Measurements from ENCODE around the gene SLC25A34. TPM values are rescaled to one million over a fixed set of nuclear protein-coding genes. Genes with fewer than 3 reads are reported as not detected.

Gene SLC25A34
- polyA plus RNA-seq, 1 of the 3 experiments (the other 2 are of a cell fraction): 1.4 TPM

GRCh38 chr1:15747378-15747777 is 11.3 kb downstream of the SLC25A34 start:
- H2AFZ ChIP-seq (ENCODE audit: low read depth): no peak overlapping the region
- H3K9me3 ChIP-seq: no peaks in the 10 kb centered on the region
- H3K4me1 ChIP-seq (ENCODE audit: control insufficient read depth in 1 of 2, insufficient read depth in 2 of 2, low read depth in 1 of 2, low read length in 1 of 2): peaks cover 10 to 24% of the 10 kb centered on the region in 2 experiments; a peak in 3 of 4 replicates
- no peak overlapping the region for H3K4me2 ChIP-seq
- peaks cover 5% of the 10 kb centered on the region for H3F3A ChIP-seq (replicated peaks; ENCODE audit: insufficient read depth)
- no peak for DNase-seq
- ChIA-PET CTCF (interaction anchor here (1.5 kb wide), 1 partner anchor 9 kb away, joined by 3 read pairs; no protein-coding TSS in a partner anchor), POLR2A (interaction anchor here (0.6 to 1.4 kb wide), 2 partner anchors 12 to 29 kb away, joined by 3 to 5 read pairs; no protein-coding TSS in a partner anchor)
- H3K79me2 ChIP-seq (ENCODE audit: insufficient read depth): no peaks in the 10 kb centered on the region
- no peak for TF ChIP-seq FOXM1 (IDR thresholded peaks at IDR 0.05; ENCODE audit: low read depth)
- TF ChIP-seq YY1 (IDR thresholded peaks at IDR 0.05; ENCODE audit: low read depth): no peak
- no peak for TF ChIP-seq ELF1 (IDR thresholded peaks at IDR 0.05)
- no peak for TF ChIP-seq NFIC (IDR thresholded peaks at IDR 0.05; ENCODE audit: borderline replicate concordance)
- no peak for TF ChIP-seq NRF1 (IDR thresholded peaks at IDR 0.05; ENCODE audit: low read depth, low read length)
- no peak for TF ChIP-seq SMC3 (IDR thresholded peaks at IDR 0.05; ENCODE audit: low read depth, low read length)
- H3K36me3 ChIP-seq (replicated peaks in 1 of 2; ENCODE audit: control insufficient read depth in 1 of 2, insufficient read depth in 2 of 2, low read length in 1 of 2): no peaks in the 10 kb centered on the region
- H3K9ac ChIP-seq: no peak overlapping the region
- no peaks in the 10 kb centered on the region for H3K27me3 ChIP-seq (ENCODE audit: insufficient read depth)
- WGBS (ENCODE audit: low lambda C conversion rate): 62% methylated on average over 5 of the region's 8 CpGs
- H3K27ac ChIP-seq (ENCODE audit: low read depth in 2 of 2, low read length in 1 of 2): no peak overlapping the region
- no peaks in the 10 kb centered on the region for H4K20me1 ChIP-seq (ENCODE audit: insufficient read depth)
- H3K9me2 ChIP-seq: no peaks in the 10 kb centered on the region
- H3K4me3 ChIP-seq (ENCODE audit: low read depth in 2 of 2, low read length in 1 of 2): no peak overlapping the region

- CTCF ChIA-PET: interaction anchor here (1.5 kb wide), 1 partner anchor 10 kb away, joined by 3 read pairs; no protein-coding TSS in a partner anchor
- Histone ChIP-seq H3F3A (replicated peaks; ENCODE audit: insufficient read depth) (peaks cover 5% of the 10 kb centered on the region), H3K4me1 (ENCODE audit: control insufficient read depth in 1 of 2, insufficient read depth in 2 of 2, low read depth in 1 of 2, low read length in 1 of 2) (peaks cover 10 to 24% of the 10 kb centered on the region in 2 experiments; a peak in 3 of 4 replicates), H3K9me3 (no peaks in the 10 kb centered on the region), H4K20me1 (ENCODE audit: insufficient read depth) (no peaks in the 10 kb centered on the region), H3K4me2 (no peak overlapping the region), H2AFZ (ENCODE audit: low read depth) (no peak overlapping the region), H3K4me3 (ENCODE audit: low read depth in 2 of 2, low read length in 1 of 2) (no peak overlapping the region), H3K9ac (no peak overlapping the region), H3K36me3 (replicated peaks in 1 of 2; ENCODE audit: control insufficient read depth in 1 of 2, insufficient read depth in 2 of 2, low read length in 1 of 2) (no peaks in the 10 kb centered on the region), H3K27ac (ENCODE audit: low read depth in 2 of 2, low read length in 1 of 2) (no peak overlapping the region), H3K27me3 (ENCODE audit: insufficient read depth) (no peaks in the 10 kb centered on the region), H3K79me2 (ENCODE audit: insufficient read depth) (no peaks in the 10 kb centered on the region), H3K9me2 (no peaks in the 10 kb centered on the region)
- 97% methylated on average over 4 of the region's 5 CpGs for WGBS (ENCODE audit: low lambda C conversion rate)
- no peak for TF ChIP-seq FOXJ3 (CRISPR knock-in tag; IDR thresholded peaks at IDR 0.05)
- TF ChIP-seq CHD2 (IDR thresholded peaks at IDR 0.05; ENCODE audit: low read length, partially characterized antibody): no peak
- TF ChIP-seq MEF2A (IDR thresholded peaks at IDR 0.05; ENCODE audit: borderline replicate concordance, low read depth): no peak
- TF ChIP-seq CTCF (IDR thresholded peaks at IDR 0.05): no peak
- no peak for TF ChIP-seq USF2 (IDR thresholded peaks at IDR 0.05; ENCODE audit: borderline replicate concordance, low read depth, low read length)
- TF ChIP-seq MXI1 (IDR thresholded peaks at IDR 0.05; ENCODE audit: low read depth, low read length): no peak
- TF ChIP-seq POLR2AphosphoS5 (IDR thresholded peaks at IDR 0.05; ENCODE audit: low read depth, low read length): no peak
- no peak for TF ChIP-seq PBX3 (IDR thresholded peaks at IDR 0.05)
- TF ChIP-seq NFIC (IDR thresholded peaks at IDR 0.05; ENCODE audit: borderline replicate concordance): no peak
- TF ChIP-seq EZH2phosphoT487 (IDR thresholded peaks at IDR 0.05; ENCODE audit: borderline replicate concordance, low read depth): no peak
- no peak for TF ChIP-seq RXRA (IDR thresholded peaks at IDR 0.05; ENCODE audit: borderline replicate concordance, low read depth)
- no peak for TF ChIP-seq NRF1 (IDR thresholded peaks at IDR 0.05; ENCODE audit: low read depth, low read length)
- TF ChIP-seq ELF1 (IDR thresholded peaks at IDR 0.05): no peak
- no peak for TF ChIP-seq USF1 (IDR thresholded peaks at IDR 0.05; ENCODE audit: borderline replicate concordance, low read depth)
- no peak for TF ChIP-seq REST (IDR thresholded peaks at IDR 0.05; ENCODE audit: low read depth, low read length)
- POLR2A ChIA-PET: interaction anchor here (1.4 kb wide), 1 partner anchor 11 kb away, joined by 5 read pairs; no protein-coding TSS in a partner anchor
- no peak for DNase-seq
Measured at GRCh38 chr1:15748264-15748663, 12.2 kb downstream of the SLC25A34 start.

All from SK-N-SH (cell line).